Neural progenitor cell (in vitro differentiated cells): ENCODE data around the gene SUGP1. TPM values are rescaled to one million over a fixed set of nuclear protein-coding genes. Genes with fewer than 3 reads are reported as not detected.

Source experiments
- DNase-seq: peaks from one replicate; pipeline ENCODE4 v3.0.0-alpha.2; 2016; ENCODE audit warnings: low spot score
- H2AFZ ChIP-seq: fragments of 200-600 bp; sonication (generic); replicated peaks from 2 replicates; pipeline ENCODE4 v1.6.1; 2016; ENCODE audit warnings: antibody characterized with exemption
- H3F3A ChIP-seq: fragments of 200-600 bp; sonication (generic); 2 replicates; pipeline ENCODE4 v1.6.1; 2016; ENCODE audit warnings: antibody characterized with exemption, low read depth
- H3K27ac ChIP-seq: fragments of 200-600 bp; sonication (generic); 2 replicates; pipeline ENCODE4 v1.5.1; 2016; ENCODE audit warnings: mild to moderate bottlenecking
- H3K27me3 ChIP-seq: fragments of 200-600 bp; sonication (generic); 2 replicates; pipeline ENCODE4 v1.6.1; 2016; ENCODE audit warnings: mild to moderate bottlenecking, moderate library complexity
- H3K36me3 ChIP-seq: fragments of 200-600 bp; sonication (generic); 2 replicates; pipeline ENCODE4 v1.5.1; 2016
- H3K4me1 ChIP-seq: fragments of 200-600 bp; sonication (generic); 2 replicates; pipeline ENCODE4 v1.6.1; 2016; ENCODE audit warnings: mixed run types
- H3K4me2 ChIP-seq: fragments of 200-600 bp; sonication (generic); 2 replicates; pipeline ENCODE4 v1.6.1; 2016
- H3K4me3 ChIP-seq: fragments of 200-600 bp; sonication (generic); 2 replicates; pipeline ENCODE4 v1.5.1; 2016
- H3K79me2 ChIP-seq: fragments of 200-600 bp; sonication (generic); 2 replicates; pipeline ENCODE4 v1.6.1; 2016; ENCODE audit warnings: low read depth
- H3K9ac ChIP-seq: fragments of 200-600 bp; sonication (generic); 2 replicates; pipeline ENCODE4 v1.6.1; 2016
- H3K9me3 ChIP-seq: fragments of 200-600 bp; sonication (generic); 2 replicates; pipeline ENCODE4 v1.5.1; 2016; ENCODE audit warnings: low read depth
- H4K20me1 ChIP-seq: fragments of 200-600 bp; sonication (generic); 2 replicates; pipeline ENCODE4 v1.6.1; 2016; ENCODE audit warnings: low read depth
- H3K27ac Mint-ChIP-seq: 3 replicates; pipeline ENCODE4 v1.8.0; 2021; ENCODE audit warnings: mixed read lengths
- H3K27me3 Mint-ChIP-seq: 2 replicates; pipeline ENCODE4 v1.8.0; 2022; ENCODE audit warnings: low read depth, mild to moderate bottlenecking, inconsistent platforms, moderate library complexity, mixed read lengths; ENCODE audit not compliant: insufficient read depth
- H3K36me3 Mint-ChIP-seq: 3 replicates; pipeline ENCODE4 v1.8.0; 2021; ENCODE audit warnings: mixed read lengths
- H3K4me1 Mint-ChIP-seq: 3 replicates; pipeline ENCODE4 v1.8.0; 2021; ENCODE audit warnings: mixed read lengths
- H3K4me3 Mint-ChIP-seq: 3 replicates; pipeline ENCODE4 v1.8.0; 2021; ENCODE audit warnings: mild to moderate bottlenecking, moderate library complexity, mixed read lengths
- H3K9me3 Mint-ChIP-seq: 3 replicates; pipeline ENCODE4 v1.8.0; 2020; ENCODE audit warnings: mixed read lengths
- EZH2 ChIP-seq: fragments of 200-600 bp; sonication (generic); IDR thresholded peaks from 2 replicates; pipeline ENCODE4 v1.6.1; 2017; ENCODE audit warnings: antibody characterized with exemption, mild to moderate bottlenecking, moderate library complexity
- EZH2phosphoT487 ChIP-seq: fragments of 200-600 bp; sonication (generic); IDR thresholded peaks from 2 replicates; pipeline ENCODE4 v1.6.1; 2017; ENCODE audit warnings: antibody characterized with exemption
- total RNA-seq: library from RNA; depleted of rRNA; stranded (reverse); fragments of >200 nt; gene quantifications from 2 replicates; pipeline ENCODE4 v1.2.3, GENCODE V29; 2015; ENCODE audit warnings: low replicate concordance
- TF ChIP-seq, protein P1 (sequence below): fragments of 200-600 bp; sonication (generic); IDR thresholded peaks from 2 replicates; pipeline ENCODE4 v1.5.1; 2017; ENCODE audit warnings: antibody characterized with exemption, mild to moderate bottlenecking

Gene SUGP1
- total RNA-seq, 1 donor from 2014 or later: 46.1 TPM

DNA sequence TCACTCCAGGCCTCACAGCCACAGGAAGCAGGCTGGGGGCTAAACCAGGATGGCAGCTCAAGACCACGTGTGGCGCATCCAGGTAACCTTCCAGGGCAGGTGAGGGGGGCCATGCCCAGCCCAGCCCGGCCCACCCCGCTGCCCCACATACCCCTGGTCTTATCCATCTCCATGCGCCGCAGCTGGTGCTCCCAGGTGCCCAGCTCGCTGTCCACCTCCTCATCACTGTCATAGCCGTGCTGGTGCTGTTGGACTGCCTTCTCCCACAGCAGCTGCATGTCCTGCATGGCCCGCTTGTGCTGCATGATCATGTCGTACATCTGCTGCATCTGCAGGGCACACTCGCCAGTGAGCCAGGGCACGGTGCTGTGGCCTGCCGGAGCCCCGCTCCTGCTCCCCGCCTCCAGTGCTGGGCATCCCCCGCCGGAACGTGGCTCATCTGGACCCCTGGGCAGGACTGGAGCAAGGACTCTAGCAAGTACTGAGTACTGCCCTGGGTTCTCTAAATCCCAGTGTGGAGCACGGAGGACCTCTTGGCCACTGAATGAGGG lies 41.2 kb downstream of the SUGP1 start:
- H3K4me1 ChIP-seq: no peaks in the 10 kb centered on the region
- Mint-ChIP-seq H3K27me3 (peaks cover 2% of the 10 kb centered on the region), H3K9me3 (no peaks in the 10 kb centered on the region), H3K4me3 (no peak overlapping the region), H3K27ac (no peak overlapping the region), H3K4me1 (no peaks in the 10 kb centered on the region), H3K36me3 (peaks cover 14% of the 10 kb centered on the region)
- H3K79me2 ChIP-seq: no peaks in the 10 kb centered on the region
- TF ChIP-seq, protein P1, sequence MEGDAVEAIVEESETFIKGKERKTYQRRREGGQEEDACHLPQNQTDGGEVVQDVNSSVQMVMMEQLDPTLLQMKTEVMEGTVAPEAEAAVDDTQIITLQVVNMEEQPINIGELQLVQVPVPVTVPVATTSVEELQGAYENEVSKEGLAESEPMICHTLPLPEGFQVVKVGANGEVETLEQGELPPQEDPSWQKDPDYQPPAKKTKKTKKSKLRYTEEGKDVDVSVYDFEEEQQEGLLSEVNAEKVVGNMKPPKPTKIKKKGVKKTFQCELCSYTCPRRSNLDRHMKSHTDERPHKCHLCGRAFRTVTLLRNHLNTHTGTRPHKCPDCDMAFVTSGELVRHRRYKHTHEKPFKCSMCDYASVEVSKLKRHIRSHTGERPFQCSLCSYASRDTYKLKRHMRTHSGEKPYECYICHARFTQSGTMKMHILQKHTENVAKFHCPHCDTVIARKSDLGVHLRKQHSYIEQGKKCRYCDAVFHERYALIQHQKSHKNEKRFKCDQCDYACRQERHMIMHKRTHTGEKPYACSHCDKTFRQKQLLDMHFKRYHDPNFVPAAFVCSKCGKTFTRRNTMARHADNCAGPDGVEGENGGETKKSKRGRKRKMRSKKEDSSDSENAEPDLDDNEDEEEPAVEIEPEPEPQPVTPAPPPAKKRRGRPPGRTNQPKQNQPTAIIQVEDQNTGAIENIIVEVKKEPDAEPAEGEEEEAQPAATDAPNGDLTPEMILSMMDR: no peak
- no peak overlapping the region for H3K27ac ChIP-seq
- no peaks in the 10 kb centered on the region for H4K20me1 ChIP-seq
- peaks cover 2% of the 10 kb centered on the region for H3F3A ChIP-seq
- H3K36me3 ChIP-seq: no peaks in the 10 kb centered on the region
- H3K9me3 ChIP-seq: no peaks in the 10 kb centered on the region
- H3K4me2 ChIP-seq: no peak overlapping the region
- H3K27me3 ChIP-seq: no peaks in the 10 kb centered on the region
- no peak overlapping the region for H3K9ac ChIP-seq
- H2AFZ ChIP-seq: no peak overlapping the region
- H3K4me3 ChIP-seq: no peak overlapping the region
- no peak for DNase-seq

GRCh38 chr19:19278315-19278714 lies 42.0 kb downstream of the SUGP1 start:
- Histone ChIP-seq H3F3A (peaks cover 10% of the 10 kb centered on the region), H3K9ac (no peak overlapping the region), H3K4me2 (no peak overlapping the region), H3K4me3 (no peak overlapping the region), H3K36me3 (no peaks in the 10 kb centered on the region), H2AFZ (no peak overlapping the region), H4K20me1 (no peaks in the 10 kb centered on the region), H3K27me3 (no peaks in the 10 kb centered on the region), H3K4me1 (no peaks in the 10 kb centered on the region), H3K79me2 (no peaks in the 10 kb centered on the region), H3K27ac (no peak overlapping the region), H3K9me3 (no peaks in the 10 kb centered on the region)
- Mint-ChIP-seq H3K27me3 (peaks cover 2% of the 10 kb centered on the region), H3K36me3 (peaks cover 10% of the 10 kb centered on the region), H3K4me1 (peaks cover 7% of the 10 kb centered on the region), H3K27ac (no peak overlapping the region), H3K9me3 (no peaks in the 10 kb centered on the region), H3K4me3 (no peak overlapping the region)
- no peak for DNase-seq
- TF ChIP-seq, protein P1: no peak

GRCh38 chr19:19276851-19277250 lies 43.5 kb downstream of the SUGP1 start:
- no peak overlapping the region for H3K4me3 Mint-ChIP-seq
- H3K27ac Mint-ChIP-seq: no peak overlapping the region
- H3K27ac ChIP-seq: no peak overlapping the region
- TF ChIP-seq, protein P1: no peak
- TF ChIP-seq EZH2 (no peak), EZH2phosphoT487 (no peak)
- H3K36me3 ChIP-seq: no peaks in the 10 kb centered on the region
- no peaks in the 10 kb centered on the region for H3K4me1 ChIP-seq
- no peak overlapping the region for H3K9ac ChIP-seq
- H3K27me3 ChIP-seq: no peaks in the 10 kb centered on the region
- H3K27me3 Mint-ChIP-seq: peaks cover 5% of the 10 kb centered on the region
- H3K4me1 Mint-ChIP-seq: peaks cover 7% of the 10 kb centered on the region
- no peaks in the 10 kb centered on the region for H3K9me3 ChIP-seq
- no peaks in the 10 kb centered on the region for H3K9me3 Mint-ChIP-seq
- H4K20me1 ChIP-seq: no peaks in the 10 kb centered on the region
- H2AFZ ChIP-seq: no peak overlapping the region
- no peak overlapping the region for H3K4me2 ChIP-seq
- H3K36me3 Mint-ChIP-seq: peaks cover 10% of the 10 kb centered on the region
- no peak for DNase-seq
- H3K79me2 ChIP-seq: no peaks in the 10 kb centered on the region
- H3K4me3 ChIP-seq: no peak overlapping the region
- H3F3A ChIP-seq: peaks cover 11% of the 10 kb centered on the region
